IMR-90 (cell line): Measurements from ENCODE around the gene NEDD4L.

Experiments
- FOS ChIP-seq: fragments of 150-350 bp; IDR thresholded peaks from 2 replicates; pipeline ENCODE4 v1.6.1; 2016; ENCODE audit warnings: low read depth, low read length
- MAFK ChIP-seq: IDR thresholded peaks from 2 replicates; pipeline ENCODE4 v1.6.1; 2012; ENCODE audit warnings: low read depth, low read length, improper control_type of control experiment
- MXI1 ChIP-seq: IDR thresholded peaks from 2 replicates; pipeline ENCODE4 v1.6.1; 2012; ENCODE audit warnings: low read depth, mild to moderate bottlenecking, low read length, moderate library complexity, borderline replicate concordance
- NFE2L2 ChIP-seq: fragments of 150-350 bp; IDR thresholded peaks from 2 replicates; pipeline ENCODE4 v1.6.1; 2016; ENCODE audit warnings: low read depth, mild to moderate bottlenecking, low read length
- POLR2A ChIP-seq: IDR thresholded peaks from 2 replicates; pipeline ENCODE4 v1.6.1; 2012; ENCODE audit warnings: mild to moderate bottlenecking, low read depth, low read length
- RAD21 ChIP-seq: IDR thresholded peaks from 2 replicates; pipeline ENCODE4 v1.6.1; 2012; ENCODE audit warnings: low read length, improper control_type of control experiment
- RFX5 ChIP-seq: IDR thresholded peaks from 2 replicates; pipeline ENCODE4 v1.8.0; 2012; ENCODE audit warnings: low read depth, mild to moderate bottlenecking, low read length, moderate library complexity
- USF2 ChIP-seq: fragments of 150-350 bp; IDR thresholded peaks from 2 replicates; pipeline ENCODE4 v1.6.1; 2017; ENCODE audit warnings: mild to moderate bottlenecking, antibody characterized with exemption, low read length, low read depth
- TF ChIP-seq, protein P1 (sequence below): conservative IDR thresholded peaks from 2 replicates; pipeline ENCODE4 v1.5.1; 2012; ENCODE audit warnings: mild to moderate bottlenecking, low read depth, low read length, improper control_type of control experiment

DNA sequence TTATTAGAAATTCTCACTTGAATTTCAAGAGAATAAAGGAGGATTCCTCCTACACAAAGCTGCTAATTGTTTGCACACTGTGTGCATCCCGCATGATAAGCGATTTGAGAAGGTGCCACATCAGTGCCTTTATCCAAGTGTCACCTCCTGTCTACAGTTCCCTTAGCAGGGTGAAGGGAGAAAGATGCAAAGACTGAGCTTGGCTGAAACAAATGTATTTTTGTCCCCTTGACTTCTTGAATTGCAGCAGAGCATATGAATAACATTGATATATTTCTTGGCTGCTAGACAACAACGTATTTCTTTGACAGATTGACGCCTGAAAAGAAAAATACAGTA lies 255.1 kb downstream of the NEDD4L start:
- no peak for TF ChIP-seq POLR2A
- TF ChIP-seq, protein P1, sequence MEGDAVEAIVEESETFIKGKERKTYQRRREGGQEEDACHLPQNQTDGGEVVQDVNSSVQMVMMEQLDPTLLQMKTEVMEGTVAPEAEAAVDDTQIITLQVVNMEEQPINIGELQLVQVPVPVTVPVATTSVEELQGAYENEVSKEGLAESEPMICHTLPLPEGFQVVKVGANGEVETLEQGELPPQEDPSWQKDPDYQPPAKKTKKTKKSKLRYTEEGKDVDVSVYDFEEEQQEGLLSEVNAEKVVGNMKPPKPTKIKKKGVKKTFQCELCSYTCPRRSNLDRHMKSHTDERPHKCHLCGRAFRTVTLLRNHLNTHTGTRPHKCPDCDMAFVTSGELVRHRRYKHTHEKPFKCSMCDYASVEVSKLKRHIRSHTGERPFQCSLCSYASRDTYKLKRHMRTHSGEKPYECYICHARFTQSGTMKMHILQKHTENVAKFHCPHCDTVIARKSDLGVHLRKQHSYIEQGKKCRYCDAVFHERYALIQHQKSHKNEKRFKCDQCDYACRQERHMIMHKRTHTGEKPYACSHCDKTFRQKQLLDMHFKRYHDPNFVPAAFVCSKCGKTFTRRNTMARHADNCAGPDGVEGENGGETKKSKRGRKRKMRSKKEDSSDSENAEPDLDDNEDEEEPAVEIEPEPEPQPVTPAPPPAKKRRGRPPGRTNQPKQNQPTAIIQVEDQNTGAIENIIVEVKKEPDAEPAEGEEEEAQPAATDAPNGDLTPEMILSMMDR, result no peak
- TF ChIP-seq RAD21, result no peak
- TF ChIP-seq USF2, result no peak
- TF ChIP-seq MAFK, result no peak
- no peak for TF ChIP-seq MXI1
- no peak for TF ChIP-seq FOS
- no peak for TF ChIP-seq NFE2L2
- TF ChIP-seq RFX5, result no peak
